Astrocyte of the cerebellum (primary cell): ENCODE measurements around the gene SLC7A8.

Source experiments
- DNase-seq: peaks from one replicate; pipeline ENCODE4 v3.0.0-alpha.2; 2011; ENCODE audit warnings: low read depth
- H3K4me3 ChIP-seq: 2 replicates; pipeline ENCODE4 v1.5.1; 2011; ENCODE audit warnings: mild to moderate bottlenecking, low read depth, low read length, moderate library complexity
- CTCF ChIP-seq: IDR thresholded peaks from 2 replicates; pipeline ENCODE4 v1.5.1; 2012; ENCODE audit warnings: low read length, low read depth, moderate library complexity, mild to moderate bottlenecking; ENCODE audit errors: missing control alignments
- in situ Hi-C: cut with HindIII; loops from 2 replicates; pipeline ENCODE4 v1.10.0; 2017; ENCODE audit warnings: low sequenced_read_pairs

The SLC7A8 gene

GRCh38 chr14:23162005-23162404 is 21.5 kb downstream of the SLC7A8 start:
- DNase-seq = no peak
- in situ Hi-C loops = no loop called here
- no peak for TF ChIP-seq CTCF
- no peak overlapping the region for H3K4me3 ChIP-seq

- TF ChIP-seq CTCF = no peak
- in situ Hi-C loops = no loop called here
- peak; percentile 79 for DNase-seq
- H3K4me3 ChIP-seq = no peak overlapping the region
Measured at GRCh38 chr14:23160924-23161522, 22.4 kb downstream of the SLC7A8 start.

- H3K4me3 ChIP-seq = no peak overlapping the region
- in situ Hi-C loops = no loop called here
- DNase-seq = no peak
- no peak for TF ChIP-seq CTCF
Measured at GRCh38 chr14:23159532-23159931, 23.9 kb downstream of the SLC7A8 start.

GRCh38 chr14:23158779-23159178 is 24.7 kb downstream of the SLC7A8 start:
- DNase-seq = no peak
- no peak for TF ChIP-seq CTCF
- in situ Hi-C loops = no loop called here
- H3K4me3 ChIP-seq = no peak overlapping the region

GRCh38 chr14:23154964-23155587 is 28.4 kb downstream of the SLC7A8 start:
- peak; percentile 77 for DNase-seq

GRCh38 chr14:23153851-23154796 is 29.3 kb downstream of the SLC7A8 start:
- no peak for TF ChIP-seq CTCF
- no peak for DNase-seq
- in situ Hi-C loops = no loop called here
- H3K4me3 ChIP-seq = no peak overlapping the region

More at GRCh38 chr14:23154964-23155587, 28.4 kb downstream of the SLC7A8 start:
- H3K4me3 ChIP-seq = no peak overlapping the region
- TF ChIP-seq CTCF = no peak
- in situ Hi-C loops = no loop called here
